KBM-7 (cell line): ENCODE measurements around the gene CD4.

Source experiments
- DNase-seq: peaks from one replicate; pipeline ENCODE4 v3.0.0-alpha.2; 2015
- in situ Hi-C: fragments of 300-500 bp; cut with MboI; formaldehyde crosslinking; loops from 2 replicates; pipeline ENCODE4 v1.14.3; 2020; ENCODE audit warnings: low sequenced_read_pairs, low pct_unique_long_range_greater_than_20kb, mixed read lengths

The CD4 gene

DNA sequence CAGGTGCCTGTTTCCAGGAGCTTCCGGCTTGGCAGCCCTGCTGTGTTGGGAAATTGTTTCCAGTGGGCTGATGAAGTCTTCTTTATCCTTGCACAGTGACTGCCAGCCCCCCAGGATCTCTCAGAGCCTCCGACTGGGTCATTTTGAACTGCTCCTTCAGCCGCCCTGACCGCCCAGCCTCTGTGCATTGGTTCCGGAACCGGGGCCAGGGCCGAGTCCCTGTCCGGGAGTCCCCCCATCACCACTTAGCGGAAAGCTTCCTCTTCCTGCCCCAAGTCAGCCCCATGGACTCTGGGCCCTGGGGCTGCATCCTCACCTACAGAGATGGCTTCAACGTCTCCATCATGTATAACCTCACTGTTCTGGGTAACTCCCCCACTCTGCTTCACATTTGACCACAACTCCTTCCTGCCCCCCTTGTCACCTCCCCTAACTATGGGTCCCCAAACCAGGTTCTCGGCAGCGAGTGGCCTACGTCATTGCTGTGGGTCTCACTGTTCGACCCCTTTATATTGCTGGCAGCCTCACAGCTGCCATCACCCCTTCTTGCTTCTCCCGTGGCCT, 14.7 kb upstream of the CD4 start:
- no peak for DNase-seq
- in situ Hi-C loops: no loop called here

GRCh38 chr12:6775185-6776174, 13.8 kb upstream of the CD4 start:
- no peak for DNase-seq
- in situ Hi-C loops: no loop called here

DNA sequence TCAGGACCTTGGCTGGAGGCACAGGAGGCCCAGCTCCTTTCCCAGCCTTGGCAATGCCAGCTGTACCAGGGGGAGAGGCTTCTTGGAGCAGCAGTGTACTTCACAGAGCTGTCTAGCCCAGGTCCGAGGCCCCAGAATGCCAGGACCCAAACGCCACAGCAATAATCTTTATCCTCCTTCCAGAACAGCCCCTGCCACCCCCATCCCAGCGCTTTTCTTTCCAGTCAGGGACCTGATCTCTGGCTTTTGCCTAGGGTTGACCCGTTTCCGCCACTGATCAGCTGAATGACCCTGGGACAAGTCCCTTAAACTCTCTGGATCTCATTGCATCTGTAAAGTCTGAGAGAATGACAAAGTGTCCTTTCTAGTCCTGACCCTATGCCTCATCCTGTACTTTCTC, 11.9 kb upstream of the CD4 start:
- in situ Hi-C loops: no loop called here
- DNase-seq: no peak

DNA sequence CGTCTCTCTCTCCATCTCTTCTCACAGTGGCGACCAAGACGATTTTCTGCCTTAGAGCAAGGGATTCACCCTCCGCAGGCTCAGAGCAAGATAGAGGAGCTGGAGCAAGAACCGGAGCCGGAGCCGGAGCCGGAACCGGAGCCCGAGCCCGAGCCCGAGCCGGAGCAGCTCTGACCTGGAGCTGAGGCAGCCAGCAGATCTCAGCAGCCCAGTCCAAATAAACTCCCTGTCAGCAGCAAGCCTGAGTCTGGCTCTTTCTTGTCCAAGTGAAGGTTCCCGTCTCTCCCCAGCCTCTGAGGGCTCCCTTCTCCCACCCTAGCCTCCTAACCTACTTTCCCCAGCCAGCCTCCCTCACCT, 11.1 kb upstream of the CD4 start:
- DNase-seq: no peak
- in situ Hi-C loops: no loop called here

DNA sequence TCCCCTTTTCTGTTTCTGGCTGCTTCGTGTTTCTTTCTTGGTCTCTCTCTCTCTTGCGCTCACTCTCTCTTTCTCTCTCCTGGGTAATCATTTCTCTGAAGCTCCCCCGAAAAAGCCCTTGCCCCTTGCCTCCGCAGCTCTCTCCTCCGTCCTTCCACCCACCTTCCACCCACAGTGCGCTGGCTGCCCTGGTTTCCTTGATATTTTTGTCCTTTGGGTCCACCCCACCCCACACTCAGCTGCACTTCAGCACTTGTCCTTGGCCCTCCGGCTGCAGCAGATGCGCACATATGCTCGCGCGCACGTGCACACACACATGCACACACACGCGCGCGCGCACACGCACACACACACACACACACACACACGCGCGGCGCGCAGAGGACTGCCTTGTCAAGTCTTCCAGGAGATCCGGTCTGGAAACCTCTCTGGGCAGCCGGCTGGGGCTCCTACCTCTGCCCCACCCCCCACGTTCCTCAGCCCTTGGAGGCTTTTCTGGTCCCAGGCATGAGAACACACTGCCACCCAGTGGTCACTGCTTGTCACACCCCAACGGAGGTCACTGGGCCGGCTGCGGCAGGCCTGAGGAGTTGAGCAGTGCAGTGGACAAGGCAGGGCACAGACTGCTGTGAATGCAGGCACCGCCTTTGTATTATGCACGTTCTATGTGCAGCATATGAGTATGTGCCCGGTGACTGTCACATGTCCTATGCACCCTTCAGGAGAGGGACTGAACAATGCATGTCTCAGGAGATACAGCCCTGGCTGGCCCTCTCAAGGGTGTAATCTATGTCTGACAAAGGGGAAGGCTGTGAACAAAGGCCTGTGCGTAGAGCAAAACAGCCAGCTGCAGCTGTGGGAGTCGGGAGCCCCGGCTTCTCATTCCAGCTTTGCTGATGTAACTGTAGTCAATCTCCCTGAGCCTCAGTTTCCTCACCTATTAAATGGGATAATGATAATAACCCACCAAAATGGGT, 10.5 kb upstream of the CD4 start:
- peak; percentile 97 for DNase-seq
- in situ Hi-C loops: no loop called here

- DNase-seq: peak; percentile 13
- in situ Hi-C loops: no loop called here
These were observed 9.5 kb upstream of the CD4 start for GRCh38 chr12:6779708-6780432.

DNA sequence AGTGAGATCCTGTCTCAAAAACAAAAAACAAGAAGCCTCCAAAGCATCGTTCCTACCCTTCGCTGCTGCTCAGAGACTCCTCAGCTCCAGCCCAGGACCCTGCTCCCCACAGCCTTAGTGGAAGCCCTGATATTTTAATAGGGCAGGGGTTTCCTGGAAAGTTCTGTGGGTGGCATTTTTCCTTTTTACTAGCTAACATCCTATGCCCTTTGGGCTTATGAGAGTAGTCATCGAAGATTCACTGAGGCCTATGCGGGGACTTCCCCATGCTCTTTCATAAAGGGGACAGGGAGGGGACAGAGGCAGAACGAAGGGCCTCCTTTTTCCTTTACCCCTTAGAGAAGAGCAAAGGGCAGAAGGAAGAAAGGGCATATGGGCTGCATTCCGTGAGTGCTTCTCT, 8.8 kb upstream of the CD4 start:
- in situ Hi-C loops: no loop called here
- DNase-seq: no peak

GRCh38 chr12:6782119-6782518, 7.2 kb upstream of the CD4 start:
- DNase-seq: no peak
- in situ Hi-C loops: no loop called here

DNA sequence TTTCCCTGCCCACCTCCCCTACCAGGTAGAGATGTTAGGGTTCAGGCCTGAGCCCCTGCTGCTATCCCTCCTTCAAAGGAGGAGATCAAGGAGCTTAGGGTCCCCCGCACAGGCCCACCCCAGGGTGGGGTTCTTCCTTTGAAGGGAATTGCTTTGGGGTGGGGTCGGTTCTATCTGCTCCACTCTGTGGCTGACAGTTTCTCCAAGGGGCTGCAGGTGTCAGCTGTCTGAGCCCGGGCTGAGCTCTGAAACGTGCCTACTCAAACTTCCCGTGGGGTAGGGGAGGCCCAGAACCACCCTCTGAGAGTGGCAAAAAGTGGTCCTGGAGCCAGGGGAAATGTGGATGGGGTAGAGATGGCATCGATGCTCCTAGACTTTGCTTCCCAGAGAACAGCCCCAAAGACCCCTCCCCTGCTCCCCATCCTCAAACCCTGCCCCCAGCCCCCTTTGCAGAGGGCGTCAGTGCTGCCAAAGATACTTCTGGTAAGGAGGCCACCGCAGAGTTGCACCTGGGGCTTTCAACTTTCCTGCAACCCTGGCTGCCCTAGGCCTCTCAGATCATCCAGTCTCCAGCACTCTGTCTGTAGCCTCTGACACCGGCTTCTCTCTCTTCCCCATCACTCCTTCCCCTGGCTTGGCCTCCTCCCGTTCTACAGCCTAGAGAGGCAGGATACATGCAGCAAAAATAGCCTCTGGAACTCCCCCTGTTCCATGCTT, 6.3 kb upstream of the CD4 start:
- in situ Hi-C loops: no loop called here

GRCh38 chr12:6783828-6784227, 5.5 kb upstream of the CD4 start:
- in situ Hi-C loops: no loop called here
- no peak for DNase-seq

More for the DNA sequence above, 6.3 kb upstream of the CD4 start:
- no peak for DNase-seq

- no peak for DNase-seq
- in situ Hi-C loops: no loop called here
These were observed 5.0 kb upstream of the CD4 start for GRCh38 chr12:6784296-6784695.

DNA sequence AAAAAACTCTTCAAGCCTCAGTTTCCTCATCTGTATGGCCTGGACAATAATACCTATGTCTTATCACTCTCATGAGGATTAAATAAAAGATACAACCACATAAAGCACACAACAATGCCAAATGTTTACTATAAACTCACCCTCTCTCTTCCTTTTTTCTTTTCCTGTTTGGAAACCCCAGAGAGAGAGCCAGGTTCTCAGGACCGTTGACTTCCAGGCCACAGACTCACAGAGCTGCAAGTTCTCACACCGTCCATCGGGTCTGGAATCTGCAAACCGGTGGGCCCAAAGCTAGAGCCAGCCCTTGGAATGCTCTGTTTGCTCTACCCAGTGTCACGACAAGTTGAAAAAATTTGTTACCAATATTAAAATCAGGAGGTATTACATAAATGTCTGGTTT, 4.6 kb upstream of the CD4 start:
- no peak for DNase-seq
- in situ Hi-C loops: no loop called here

GRCh38 chr12:6786416-6787094, 2.8 kb upstream of the CD4 start:
- peak; percentile 37 for DNase-seq

DNA sequence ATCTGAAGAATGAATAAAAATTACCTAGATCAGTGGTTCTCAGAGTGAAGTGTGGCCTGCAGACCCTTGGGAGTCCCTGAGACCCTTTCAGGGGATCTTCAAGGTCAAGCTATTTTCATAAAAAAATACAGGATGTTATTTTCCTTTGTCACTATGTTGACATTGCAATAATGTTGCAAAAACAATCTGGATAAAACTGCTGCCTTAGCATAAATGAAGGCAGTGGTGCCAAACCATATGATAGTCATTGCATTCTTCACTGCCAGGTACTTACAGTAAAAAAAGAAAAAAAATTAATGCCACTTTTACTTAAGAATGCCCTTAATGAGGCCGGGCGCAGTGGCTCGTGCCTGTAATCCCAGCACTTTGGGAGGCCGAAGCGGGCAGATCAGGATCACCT, 2.0 kb upstream of the CD4 start:
- no peak for DNase-seq
- in situ Hi-C loops: no loop called here

More at GRCh38 chr12:6786416-6787094, 2.8 kb upstream of the CD4 start:
- in situ Hi-C loops: no loop called here

GRCh38 chr12:6790496-6791150, 1.3 kb downstream of the CD4 start:
- in situ Hi-C loops: no loop called here
- peak; percentile 56 for DNase-seq

- peak; percentile 43 for DNase-seq
- in situ Hi-C loops: no loop called here
These were observed 2.7 kb downstream of the CD4 start for GRCh38 chr12:6791931-6792520.
